ENCODE results near the gene CEACAM18.

- TF ChIP-seq CTCF (IDR thresholded peaks at IDR 0.05), result no peak
- TF ChIP-seq POLR2AphosphoS5 (IDR thresholded peaks at IDR 0.05), result no peak
Observed at GRCh38 chr19:51462681-51463080, 15.7 kb upstream of the CEACAM18 start.
